Measurements from ENCODE around the gene ADAMTSL1.

Gene ADAMTSL1

GRCh38 chr9:18618862-18619261 lies 144.9 kb downstream of the ADAMTSL1 start:
- CTCF ChIA-PET = no interaction called here
- no peak for DNase-seq (ENCODE audit: low spot score)
- POLR2A ChIA-PET (ENCODE audit: low non-redundant PET) = no interaction called here
- no peak overlapping the region for H3K27ac ChIP-seq
- no peak for TF ChIP-seq CTCF (conservative IDR thresholded peaks at IDR 0.05; ENCODE audit: low read depth)

GRCh38 chr9:18622186-18622836 lies 148.4 kb downstream of the ADAMTSL1 start:
- DNase-seq (ENCODE audit: low spot score) = no peak
- H3K27ac ChIP-seq = no peak overlapping the region
- no peak for TF ChIP-seq CTCF (conservative IDR thresholded peaks at IDR 0.05; ENCODE audit: low read depth)
- POLR2A ChIA-PET (ENCODE audit: low non-redundant PET) = no interaction called here
- CTCF ChIA-PET = no interaction called here

DNA sequence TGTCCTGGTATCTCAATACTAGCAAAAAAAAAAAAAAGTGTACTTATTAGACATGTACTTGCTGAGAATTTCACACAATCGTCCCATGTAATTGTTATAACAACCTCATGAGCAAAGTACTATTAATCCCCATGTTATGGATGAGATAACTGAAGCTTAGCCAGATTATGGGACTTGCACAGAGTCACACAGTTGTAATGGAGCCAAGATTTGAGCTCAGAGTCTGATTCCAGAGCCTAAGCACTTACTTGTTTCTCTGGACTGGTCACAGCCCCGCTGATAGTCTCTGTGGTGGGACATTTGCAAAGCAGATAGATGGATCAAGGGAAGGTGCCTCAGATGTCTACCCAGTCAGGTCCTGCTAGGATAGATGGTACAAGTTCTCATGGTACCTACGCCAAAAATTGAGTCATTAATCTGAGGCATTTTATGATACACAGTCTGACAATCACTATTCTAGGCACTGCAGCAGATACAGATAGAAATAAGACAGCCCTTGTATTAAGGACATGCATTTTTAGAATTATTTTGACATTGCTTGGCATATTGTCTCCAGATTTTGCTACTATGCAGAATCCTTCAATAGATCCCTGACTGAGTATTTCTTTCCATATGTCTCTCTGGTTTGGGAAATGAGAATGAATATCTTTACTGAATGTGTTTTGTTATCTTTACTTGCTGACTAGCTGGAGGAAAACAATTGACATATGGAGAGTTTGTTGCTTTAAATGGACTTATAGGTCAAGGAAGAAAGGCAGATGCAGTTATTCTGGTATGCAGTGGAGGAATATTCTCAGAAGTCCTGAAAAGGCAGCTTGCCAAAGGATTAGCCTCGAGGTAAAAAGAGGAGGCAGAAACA lies 149.5 kb downstream of the ADAMTSL1 start:
- ChIA-PET CTCF (no interaction called here), POLR2A (ENCODE audit: low non-redundant PET) (no interaction called here)

DNA sequence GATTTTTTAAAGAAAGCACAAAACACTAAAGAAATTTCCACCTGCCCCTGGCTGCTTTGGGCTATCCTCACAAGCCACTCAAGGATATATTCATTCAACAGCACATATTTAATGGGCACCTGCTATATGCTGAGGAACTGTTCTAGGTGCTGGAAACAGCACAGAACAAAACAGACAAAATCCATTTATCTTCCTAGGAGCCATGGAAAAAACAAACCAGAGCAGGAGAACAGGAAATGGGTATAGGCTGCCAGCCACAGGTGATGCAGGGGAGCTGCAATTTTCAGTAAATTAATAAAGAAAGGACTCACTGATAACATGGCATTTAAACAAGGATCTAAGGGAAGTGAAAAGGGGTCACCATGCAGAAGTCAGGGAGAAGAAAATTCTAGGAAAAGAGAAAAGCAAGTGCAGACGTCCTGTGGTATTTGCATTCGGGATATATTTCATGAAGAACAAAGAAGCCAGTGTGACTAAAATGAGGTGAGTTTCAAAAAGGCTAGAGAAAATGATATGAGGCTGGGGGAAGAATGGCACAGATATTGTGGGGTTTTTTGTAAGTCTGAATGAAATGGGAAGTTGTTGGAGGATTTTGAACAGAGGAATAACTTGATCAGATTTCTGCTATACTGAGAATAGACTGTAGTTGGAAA lies 152.2 kb downstream of the ADAMTSL1 start:
- POLR2A ChIA-PET (ENCODE audit: low non-redundant PET) = no interaction called here
- DNase-seq (ENCODE audit: low spot score) = peak; percentile 43
- CTCF ChIA-PET = interaction anchor here (0.5 to 3.4 kb wide), 4 partner anchors 11 to 371 kb away, joined by 3 to 25 read pairs (median 4); no protein-coding TSS in a partner anchor
- TF ChIP-seq CTCF (conservative IDR thresholded peaks at IDR 0.05; ENCODE audit: low read depth) = peak; percentile 93
- H3K27ac ChIP-seq = no peak overlapping the region

More for the DNA sequence above, 149.5 kb downstream of the ADAMTSL1 start:
- no peak for TF ChIP-seq CTCF (conservative IDR thresholded peaks at IDR 0.05; ENCODE audit: low read depth)
- no peak overlapping the region for H3K27ac ChIP-seq
- no peak for DNase-seq (ENCODE audit: low spot score)

GRCh38 chr9:18629136-18629535 lies 155.2 kb downstream of the ADAMTSL1 start:
- H3K27ac ChIP-seq = no peak overlapping the region
- ChIA-PET POLR2A (ENCODE audit: low non-redundant PET) (no interaction called here), CTCF (interaction anchor here (0.6 kb wide), 1 partner anchor 381 kb away, joined by 5 read pairs; no protein-coding TSS in a partner anchor)
- no peak for DNase-seq (ENCODE audit: low spot score)
- TF ChIP-seq CTCF (conservative IDR thresholded peaks at IDR 0.05; ENCODE audit: low read depth) = no peak

DNA sequence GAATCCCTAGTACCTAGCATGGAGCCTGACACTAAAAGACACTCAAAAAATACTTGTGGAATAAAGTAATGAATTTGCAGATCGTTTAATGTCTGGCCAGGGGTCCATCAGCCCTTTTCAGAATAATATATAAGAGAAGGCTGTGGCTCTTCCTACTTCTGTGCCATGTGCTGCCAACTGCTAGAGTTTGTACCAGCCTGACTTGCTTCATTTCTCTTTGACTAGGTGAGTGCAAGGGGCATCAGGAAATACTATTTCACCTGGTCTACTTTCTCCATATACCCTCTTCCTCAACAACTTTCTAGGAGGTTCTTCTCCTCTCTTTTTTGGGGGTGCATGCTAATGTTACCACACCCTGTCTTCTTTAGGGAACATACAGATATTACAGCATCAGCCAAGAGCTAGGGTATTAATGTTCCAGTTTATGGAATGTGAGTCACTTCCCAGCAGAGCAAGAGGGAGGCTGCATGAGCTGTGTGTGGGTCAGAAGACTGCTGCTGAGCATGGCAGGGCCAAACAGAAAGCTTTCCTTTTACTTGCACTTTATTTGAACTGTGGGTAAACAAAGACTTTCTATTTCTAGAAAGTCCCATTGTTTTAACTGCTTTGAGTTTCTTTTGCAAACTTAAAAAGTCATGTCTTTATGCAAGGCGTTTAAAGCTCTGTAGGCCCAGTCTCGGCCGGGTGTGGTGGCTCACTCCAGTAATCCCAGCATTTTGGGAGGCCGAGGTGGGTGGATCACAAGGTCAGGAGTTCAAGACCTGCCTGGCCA lies 158.9 kb downstream of the ADAMTSL1 start:
- POLR2A ChIA-PET (ENCODE audit: low non-redundant PET) = no interaction called here
- no peak for TF ChIP-seq CTCF (conservative IDR thresholded peaks at IDR 0.05; ENCODE audit: low read depth)
- CTCF ChIA-PET = interaction anchor here (0.6 to 0.7 kb wide), 3 partner anchors 9 to 196 kb away, joined by 3 to 4 read pairs (median 3); no protein-coding TSS in a partner anchor
- DNase-seq (ENCODE audit: low spot score) = peak; percentile 32
- peak overlapping the region; percentile 64 for H3K27ac ChIP-seq

Data from RWPE1 (cell line).